ENCODE results near the gene CHST15.

The CHST15 gene

DNA sequence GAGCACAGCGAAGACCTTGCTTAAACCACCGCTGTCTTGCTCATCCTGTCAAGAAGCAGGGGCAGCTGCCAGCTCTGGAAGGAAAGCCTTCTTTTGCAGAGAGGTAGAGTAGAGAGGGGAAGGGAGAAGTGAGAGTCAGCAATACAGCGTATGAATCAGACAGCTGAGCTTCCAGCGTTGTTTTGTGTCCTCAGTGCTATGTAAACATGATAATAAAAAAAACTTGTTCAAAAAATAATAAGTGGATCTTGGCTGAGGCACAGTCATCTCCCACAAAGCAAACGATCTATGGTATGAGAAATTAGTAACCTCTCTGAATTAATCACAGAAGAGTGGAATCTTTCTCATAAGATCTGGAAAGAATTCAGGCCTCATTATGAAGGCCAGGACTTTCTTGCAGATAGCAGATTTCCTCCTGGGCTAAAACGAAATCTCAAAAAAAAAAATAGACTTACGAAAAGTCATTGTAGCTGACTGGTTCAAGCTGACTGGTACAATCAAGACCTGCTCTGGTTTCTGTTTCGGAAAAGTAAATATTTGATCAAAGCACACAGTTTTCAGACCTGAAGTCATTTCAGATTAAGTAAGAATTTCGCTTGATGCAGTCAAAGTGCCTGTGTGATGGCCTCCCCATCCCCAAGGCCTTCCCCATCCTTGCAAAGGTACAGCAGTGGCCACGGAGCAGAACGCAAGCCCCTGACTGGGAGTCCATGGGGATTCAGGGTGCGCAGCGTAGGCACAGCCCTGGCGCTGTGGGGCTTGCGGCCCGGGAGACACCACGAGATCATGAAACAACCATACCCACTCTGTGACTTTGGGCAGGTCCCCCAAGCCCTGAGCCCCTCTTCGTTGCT lies 29.4 kb downstream of the CHST15 start:
- H3K27ac ChIP-seq (ENCODE audit: low read depth, low read length, severe bottlenecking), result peak overlapping the region; percentile 5
- WGBS, 2 experiments (ENCODE audit: insufficient coverage in 2 of 2), result 87 to 89% methylated on average over 10 to 12 of the region's 18 CpGs
- H3K9me3 ChIP-seq (ENCODE audit: control insufficient read depth, low read length), result no peaks in the 10 kb centered on the region
- H3K4me1 ChIP-seq (ENCODE audit: control insufficient read depth, insufficient read depth, low read length, poor library complexity, severe bottlenecking), result peaks cover 28% of the 10 kb centered on the region
- no peaks in the 10 kb centered on the region for H3K36me3 ChIP-seq (ENCODE audit: control insufficient read depth, insufficient read depth, low read length)
- no peak overlapping the region for H3K4me3 ChIP-seq (ENCODE audit: extremely low read depth, insufficient read depth, low read length, poor library complexity, severe bottlenecking)

DNA sequence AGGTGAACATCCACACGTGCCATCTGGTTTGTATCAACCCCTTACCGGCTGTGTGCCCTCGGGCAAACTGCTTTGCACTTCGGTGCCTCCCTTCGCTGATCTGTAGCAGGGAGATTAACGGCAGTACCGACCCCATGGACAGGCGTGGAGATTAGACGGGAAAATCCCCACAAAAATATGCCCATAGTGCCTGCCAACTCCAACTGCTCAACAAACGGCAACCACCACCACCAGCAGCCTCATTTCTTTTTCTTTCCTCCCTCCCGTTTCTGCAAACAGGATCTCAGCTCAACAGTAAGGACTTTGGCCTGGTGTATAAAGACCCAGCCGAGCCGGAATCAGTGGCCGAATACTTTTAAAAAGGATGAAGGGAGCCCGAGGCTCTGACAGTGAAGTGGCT lies 31.0 kb downstream of the CHST15 start:
- H3K27ac ChIP-seq (ENCODE audit: low read depth, low read length, severe bottlenecking), result no peak overlapping the region
- WGBS, 2 experiments (ENCODE audit: insufficient coverage in 2 of 2), result 95 to 98% methylated on average over 10 to 12 of the region's 15 CpGs
- no peak overlapping the region for H3K4me3 ChIP-seq (ENCODE audit: extremely low read depth, insufficient read depth, low read length, poor library complexity, severe bottlenecking)
- no peaks in the 10 kb centered on the region for H3K9me3 ChIP-seq (ENCODE audit: control insufficient read depth, low read length)
- H3K4me1 ChIP-seq (ENCODE audit: control insufficient read depth, insufficient read depth, low read length, poor library complexity, severe bottlenecking), result peaks cover 27% of the 10 kb centered on the region
- H3K36me3 ChIP-seq (ENCODE audit: control insufficient read depth, insufficient read depth, low read length), result no peaks in the 10 kb centered on the region

DNA sequence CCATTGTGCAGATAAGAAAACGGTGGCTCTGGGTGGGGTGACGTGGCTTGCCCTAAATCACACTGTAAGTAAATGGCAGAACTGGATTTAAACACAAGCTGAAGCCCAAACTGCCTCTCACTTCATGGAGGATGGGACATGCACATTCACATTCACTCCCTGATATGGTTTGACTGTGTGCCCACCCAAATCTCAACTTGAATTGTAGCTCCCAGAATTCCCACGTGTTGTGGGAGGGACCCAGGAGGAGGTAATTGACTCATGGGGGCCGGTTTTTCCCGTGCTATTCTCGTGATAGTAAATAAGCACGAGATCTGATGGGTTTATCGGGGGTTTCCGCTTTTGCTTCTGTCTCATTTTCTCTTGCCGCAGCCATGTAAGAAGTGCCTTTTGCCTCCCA lies 32.4 kb downstream of the CHST15 start:
- H3K4me3 ChIP-seq (ENCODE audit: extremely low read depth, insufficient read depth, low read length, poor library complexity, severe bottlenecking), result no peak overlapping the region
- no peaks in the 10 kb centered on the region for H3K36me3 ChIP-seq (ENCODE audit: control insufficient read depth, insufficient read depth, low read length)
- peaks cover 16% of the 10 kb centered on the region for H3K4me1 ChIP-seq (ENCODE audit: control insufficient read depth, insufficient read depth, low read length, poor library complexity, severe bottlenecking)
- no peak overlapping the region for H3K27ac ChIP-seq (ENCODE audit: low read depth, low read length, severe bottlenecking)
- WGBS, 2 experiments (ENCODE audit: insufficient coverage in 2 of 2), result 94 to 96% methylated on average over 8 to 10 of the region's 10 CpGs
- no peaks in the 10 kb centered on the region for H3K9me3 ChIP-seq (ENCODE audit: control insufficient read depth, low read length)

DNA sequence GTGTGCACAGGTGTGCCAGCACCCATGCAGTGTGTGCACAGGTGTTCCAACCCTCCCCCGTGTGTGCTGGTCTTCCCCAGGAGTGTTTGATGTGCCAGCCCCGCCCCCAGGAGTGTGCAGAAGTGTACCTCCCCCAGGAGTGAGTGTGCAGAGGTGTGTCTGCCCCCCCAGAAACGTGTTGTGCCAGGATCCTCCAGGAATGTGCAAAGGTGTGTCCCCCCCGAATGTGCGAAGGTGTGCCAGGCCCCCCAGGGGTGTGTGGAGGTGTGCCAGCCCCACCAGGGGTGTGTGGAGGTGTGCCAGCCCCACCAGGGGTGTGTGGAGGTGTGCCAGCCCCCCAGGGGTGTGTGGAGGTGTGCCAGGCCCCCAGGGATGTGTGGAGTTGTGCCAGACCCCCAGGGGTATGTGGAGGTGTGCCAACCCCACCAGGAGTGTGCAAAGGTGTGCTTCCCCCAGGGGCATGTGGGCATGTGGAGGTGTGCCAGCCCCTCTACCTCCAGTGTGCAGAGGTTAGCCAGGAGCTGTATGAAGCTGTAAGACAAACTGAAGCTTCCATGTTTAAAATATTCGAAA lies 33.2 kb downstream of the CHST15 start:
- H3K27ac ChIP-seq (ENCODE audit: low read depth, low read length, severe bottlenecking), result no peak overlapping the region
- WGBS, 2 experiments (ENCODE audit: insufficient coverage in 2 of 2), result 79 to 84% methylated on average over 3 to 6 of the region's 6 CpGs
- no peaks in the 10 kb centered on the region for H3K9me3 ChIP-seq (ENCODE audit: control insufficient read depth, low read length)
- H3K4me3 ChIP-seq (ENCODE audit: extremely low read depth, insufficient read depth, low read length, poor library complexity, severe bottlenecking), result no peak overlapping the region
- no peaks in the 10 kb centered on the region for H3K36me3 ChIP-seq (ENCODE audit: control insufficient read depth, insufficient read depth, low read length)
- peaks cover 10% of the 10 kb centered on the region for H3K4me1 ChIP-seq (ENCODE audit: control insufficient read depth, insufficient read depth, low read length, poor library complexity, severe bottlenecking)

DNA sequence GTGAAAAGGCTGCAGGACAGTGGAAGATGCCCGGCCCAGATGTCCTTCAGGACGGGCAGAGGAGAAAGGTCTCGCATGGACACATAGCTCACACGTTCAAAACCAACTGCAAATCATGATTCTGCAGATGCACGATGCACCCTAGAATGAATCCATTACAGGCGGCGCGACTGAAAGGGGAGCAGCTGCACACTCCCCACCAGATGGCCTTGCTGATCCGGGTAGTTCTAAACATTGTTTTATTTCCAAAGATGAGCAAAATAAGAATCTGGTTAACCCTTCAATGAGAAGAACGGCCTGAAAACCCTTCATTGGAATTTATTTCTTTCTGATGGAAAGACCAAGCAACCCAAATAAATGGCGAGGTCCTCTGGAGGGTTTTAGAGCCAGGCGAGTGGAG lies 33.8 kb downstream of the CHST15 start:
- H3K27ac ChIP-seq (ENCODE audit: low read depth, low read length, severe bottlenecking), result no peak overlapping the region
- WGBS, 2 experiments (ENCODE audit: insufficient coverage in 2 of 2), result 95 to 96% methylated on average over 12 of the region's 12 CpGs
- no peaks in the 10 kb centered on the region for H3K9me3 ChIP-seq (ENCODE audit: control insufficient read depth, low read length)

DNA sequence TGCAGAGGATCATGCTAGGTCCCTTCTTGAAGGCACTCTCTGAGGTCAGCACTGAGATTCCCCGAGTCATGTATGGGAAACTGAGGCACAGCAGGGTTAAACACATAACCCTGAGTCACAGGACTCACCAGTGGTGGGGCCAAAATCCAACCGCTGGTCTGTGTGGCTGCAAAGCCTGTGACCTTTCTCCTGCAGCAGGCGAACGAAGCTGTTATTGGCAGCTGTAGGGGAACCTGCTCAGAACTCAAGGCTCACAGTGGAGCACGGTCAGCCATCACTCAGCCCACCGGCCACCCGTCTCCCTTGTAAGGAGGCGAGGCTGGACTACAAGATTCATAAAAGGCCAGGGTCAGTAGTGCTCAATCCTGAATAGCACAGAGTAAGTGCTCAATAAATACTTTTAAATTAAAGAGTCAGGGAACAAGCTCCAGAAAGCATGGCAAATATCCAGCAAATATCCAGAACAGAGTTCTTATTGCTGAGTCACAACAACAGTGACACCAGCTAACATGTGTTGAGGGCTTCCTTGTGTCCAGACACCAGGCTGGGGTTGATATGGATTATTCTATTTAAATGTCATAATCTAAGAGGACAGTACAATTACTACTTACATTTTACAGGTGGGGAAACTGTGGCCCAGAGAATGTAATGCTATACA lies 34.9 kb downstream of the CHST15 start:
- 91 to 96% methylated on average over 7 to 8 of the region's 8 CpGs for WGBS, 2 experiments (ENCODE audit: insufficient coverage in 2 of 2)

More for the DNA sequence above, 33.8 kb downstream of the CHST15 start:
- H3K36me3 ChIP-seq (ENCODE audit: control insufficient read depth, insufficient read depth, low read length), result no peaks in the 10 kb centered on the region
- no peak overlapping the region for H3K4me3 ChIP-seq (ENCODE audit: extremely low read depth, insufficient read depth, low read length, poor library complexity, severe bottlenecking)
- H3K4me1 ChIP-seq (ENCODE audit: control insufficient read depth, insufficient read depth, low read length, poor library complexity, severe bottlenecking), result peaks cover 3% of the 10 kb centered on the region

DNA sequence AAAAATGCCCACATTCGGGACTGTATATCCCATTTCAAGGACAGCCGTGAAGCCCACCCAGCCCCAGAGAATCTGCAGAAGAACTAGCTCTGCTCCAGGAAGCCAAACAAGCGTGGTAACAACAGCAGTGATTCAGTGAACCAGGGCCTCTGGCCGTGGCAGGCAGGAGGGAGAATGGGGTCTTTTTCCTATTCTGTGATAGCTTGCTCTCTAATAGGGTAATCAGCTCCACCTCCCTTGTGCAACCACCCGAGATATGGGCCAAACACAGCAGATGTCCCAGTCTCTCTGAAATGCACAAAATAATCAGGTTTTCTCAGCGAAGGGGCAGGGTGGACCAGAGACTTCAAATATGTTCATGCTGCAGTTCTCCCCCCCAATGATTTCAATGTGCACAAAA lies 35.8 kb downstream of the CHST15 start:
- WGBS, 2 experiments (ENCODE audit: insufficient coverage in 2 of 2), result 84 to 87% methylated on average over 4 of the region's 6 CpGs
- Histone ChIP-seq H3K4me1 (ENCODE audit: control insufficient read depth, insufficient read depth, low read length, poor library complexity, severe bottlenecking) (peaks cover 10% of the 10 kb centered on the region), H3K27ac (ENCODE audit: low read depth, low read length, severe bottlenecking) (no peak overlapping the region), H3K9me3 (ENCODE audit: control insufficient read depth, low read length) (no peaks in the 10 kb centered on the region), H3K4me3 (ENCODE audit: extremely low read depth, insufficient read depth, low read length, poor library complexity, severe bottlenecking) (no peak overlapping the region), H3K36me3 (ENCODE audit: control insufficient read depth, insufficient read depth, low read length) (no peaks in the 10 kb centered on the region)

More for the DNA sequence above, 34.9 kb downstream of the CHST15 start:
- H3K9me3 ChIP-seq (ENCODE audit: control insufficient read depth, low read length), result no peaks in the 10 kb centered on the region
- H3K27ac ChIP-seq (ENCODE audit: low read depth, low read length, severe bottlenecking), result no peak overlapping the region
- H3K4me1 ChIP-seq (ENCODE audit: control insufficient read depth, insufficient read depth, low read length, poor library complexity, severe bottlenecking), result peaks cover 9% of the 10 kb centered on the region
- H3K4me3 ChIP-seq (ENCODE audit: extremely low read depth, insufficient read depth, low read length, poor library complexity, severe bottlenecking), result no peak overlapping the region
- H3K36me3 ChIP-seq (ENCODE audit: control insufficient read depth, insufficient read depth, low read length), result no peaks in the 10 kb centered on the region

DNA sequence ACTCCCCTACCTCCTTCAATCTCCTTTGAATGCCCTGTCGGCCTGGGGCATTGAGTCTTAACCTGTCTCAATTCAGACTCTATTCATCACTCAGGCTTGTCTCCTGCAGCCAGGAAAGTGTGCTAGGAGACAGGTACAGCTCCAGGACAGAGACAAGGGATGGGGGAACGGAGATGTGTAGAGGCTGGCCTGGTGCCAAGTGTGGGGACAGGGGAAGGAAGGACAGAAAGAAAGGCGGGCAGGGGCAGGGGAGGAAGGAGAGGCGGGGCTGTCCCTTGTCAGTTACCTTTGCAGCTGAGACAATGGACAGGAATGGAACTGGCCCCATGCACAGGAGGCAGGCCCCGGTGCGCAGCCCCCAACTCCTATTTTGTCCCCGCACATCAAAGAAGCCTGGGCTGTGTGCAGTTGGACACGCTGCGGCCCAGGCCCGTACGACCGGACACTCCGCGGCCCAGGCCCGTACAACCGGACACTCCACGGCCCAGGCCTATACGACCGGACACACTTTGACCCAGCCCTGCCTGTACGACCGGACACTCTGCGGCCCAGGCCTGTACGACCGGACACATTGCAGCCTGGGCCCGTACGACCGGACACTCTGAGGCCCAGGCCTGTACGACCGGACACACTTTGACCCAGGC lies 36.9 kb downstream of the CHST15 start:
- Histone ChIP-seq H3K9me3 (ENCODE audit: control insufficient read depth, low read length) (no peaks in the 10 kb centered on the region), H3K36me3 (ENCODE audit: control insufficient read depth, insufficient read depth, low read length) (no peaks in the 10 kb centered on the region), H3K4me3 (ENCODE audit: extremely low read depth, insufficient read depth, low read length, poor library complexity, severe bottlenecking) (no peak overlapping the region), H3K4me1 (ENCODE audit: control insufficient read depth, insufficient read depth, low read length, poor library complexity, severe bottlenecking) (peaks cover 10% of the 10 kb centered on the region), H3K27ac (ENCODE audit: low read depth, low read length, severe bottlenecking) (no peak overlapping the region)
- 95 to 96% methylated on average over 25 to 28 of the region's 29 CpGs for WGBS, 2 experiments (ENCODE audit: insufficient coverage in 2 of 2)

DNA sequence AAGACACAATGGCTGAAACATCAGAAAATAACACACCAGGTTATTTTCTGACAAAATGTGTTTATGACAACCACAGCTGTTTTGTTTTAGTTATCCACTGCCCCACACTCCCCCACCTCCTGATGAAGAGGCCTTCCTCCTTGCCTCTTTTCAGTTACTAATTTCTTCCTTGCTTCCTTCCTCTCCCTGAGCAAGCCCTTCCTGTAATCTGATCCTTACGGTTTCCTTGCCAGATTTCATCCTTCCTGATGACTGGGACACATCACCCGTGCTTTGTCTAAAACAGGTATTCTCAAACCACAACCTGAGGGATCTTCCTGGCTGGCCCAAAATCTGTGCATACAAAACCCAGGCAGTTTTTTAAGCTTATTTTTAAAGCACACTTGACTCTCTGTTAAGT lies 39.4 kb downstream of the CHST15 start:
- WGBS, 2 experiments (ENCODE audit: insufficient coverage in 2 of 2), result 48 to 52% methylated on average over 2 of the region's 2 CpGs
- Histone ChIP-seq H3K36me3 (ENCODE audit: control insufficient read depth, insufficient read depth, low read length) (no peaks in the 10 kb centered on the region), H3K4me3 (ENCODE audit: extremely low read depth, insufficient read depth, low read length, poor library complexity, severe bottlenecking) (no peak overlapping the region), H3K27ac (ENCODE audit: low read depth, low read length, severe bottlenecking) (no peak overlapping the region), H3K9me3 (ENCODE audit: control insufficient read depth, low read length) (no peaks in the 10 kb centered on the region), H3K4me1 (ENCODE audit: control insufficient read depth, insufficient read depth, low read length, poor library complexity, severe bottlenecking) (peaks cover 14% of the 10 kb centered on the region)

DNA sequence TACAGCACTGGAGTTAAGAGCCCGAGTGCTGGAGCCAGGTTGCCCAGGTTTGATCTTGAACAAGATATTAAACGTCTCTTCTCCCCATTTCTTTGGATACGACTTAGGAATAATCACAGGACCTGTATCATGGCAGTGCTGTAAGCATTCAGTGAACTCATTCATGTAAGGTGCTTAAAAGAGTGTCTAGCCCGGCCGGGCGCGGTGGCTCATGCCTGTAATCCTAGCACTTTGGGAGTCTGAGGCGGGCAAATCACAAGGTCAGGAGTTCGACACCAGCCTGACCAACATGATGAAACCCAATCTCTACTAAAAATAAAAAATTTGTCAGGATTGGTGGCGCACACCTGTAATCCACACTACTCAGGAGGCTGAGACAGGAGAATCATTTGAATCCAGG lies 40.8 kb downstream of the CHST15 start:
- no peak overlapping the region for H3K27ac ChIP-seq (ENCODE audit: low read depth, low read length, severe bottlenecking)
- WGBS, 2 experiments (ENCODE audit: insufficient coverage in 2 of 2), result 90 to 95% methylated on average over 7 to 10 of the region's 10 CpGs
- no peaks in the 10 kb centered on the region for H3K36me3 ChIP-seq (ENCODE audit: control insufficient read depth, insufficient read depth, low read length)
- H3K4me1 ChIP-seq (ENCODE audit: control insufficient read depth, insufficient read depth, low read length, poor library complexity, severe bottlenecking), result peaks cover 17% of the 10 kb centered on the region
- no peaks in the 10 kb centered on the region for H3K9me3 ChIP-seq (ENCODE audit: control insufficient read depth, low read length)
- no peak overlapping the region for H3K4me3 ChIP-seq (ENCODE audit: extremely low read depth, insufficient read depth, low read length, poor library complexity, severe bottlenecking)
